SK-N-SH (cell line): ENCODE measurements around the gene SPTBN1. TPM values are rescaled to one million over a fixed set of nuclear protein-coding genes. Genes with fewer than 3 reads are reported as not detected.

Experiments
- CTCF ChIA-PET: fragments of 300-600, 350-600 bp; formaldehyde crosslinking; extraction: SDS; loops from one replicate; lab custom pipeline; 2021; lab: Yijun Ruan, JAX
- POLR2A ChIA-PET: fragments of 350-600 bp; sonication (Branson Sonifier 250); formaldehyde crosslinking; extraction: SDS; loops from one replicate; lab custom pipeline; 2020; ENCODE audit warnings: antibody characterized with exemption, inconsistent platforms; lab: Yijun Ruan, JAX
- DNase-seq: peaks from one replicate; pipeline ENCODE4 v3.0.0; 2012
- H2AFZ ChIP-seq: fragments of 200-600 bp; sonication (generic); 2 replicates; pipeline ENCODE4 v1.8.1; 2016; ENCODE audit warnings: antibody characterized with exemption, mild to moderate bottlenecking, low read depth
- H3F3A ChIP-seq: fragments of 200-600 bp; sonication (generic); replicated peaks from 2 replicates; pipeline ENCODE3; 2016; ENCODE audit warnings: antibody characterized with exemption, mild to moderate bottlenecking; ENCODE audit not compliant: insufficient read depth
- H3K27ac ChIP-seq, 2 experiments: fragments of 200-500 bp in 1 of 2; fragments of 200-600 bp in 1 of 2; sonication (Bioruptor generic) in 1 of 2; sonication (generic), shearing (Covaris generic) in 1 of 2; 2 replicates each; pipeline versions ENCODE4 v1.5.1 to v1.6.1; 2014 to 2016; ENCODE audit warnings: low read depth in 2 of 2, inconsistent platforms in 1 of 2, low read length in 1 of 2, mild to moderate bottlenecking in 1 of 2, mixed read lengths in 1 of 2
- H3K27me3 ChIP-seq: fragments of 200-600 bp; sonication (generic), shearing (Covaris generic); 2 replicates; pipeline ENCODE4 v1.6.1; 2016; ENCODE audit warnings: mixed run types; ENCODE audit not compliant: insufficient read depth
- H3K36me3 ChIP-seq, 2 experiments: fragments of 200-500 bp in 1 of 2; fragments of 200-600 bp in 1 of 2; sonication (Bioruptor generic) in 1 of 2; sonication (generic) in 1 of 2; replicated peaks in 1 of 2; 2 replicates each; pipeline versions ENCODE3 to v1.5.1; 2014 to 2016; ENCODE audit warnings: low read length in 1 of 2, mild to moderate bottlenecking in 1 of 2; ENCODE audit not compliant: insufficient read depth in 2 of 2, control insufficient read depth in 1 of 2
- H3K4me1 ChIP-seq, 2 experiments: fragments of 200-500 bp in 1 of 2; fragments of 200-600 bp in 1 of 2; sonication (Bioruptor generic) in 1 of 2; sonication (generic), shearing (Covaris generic) in 1 of 2; 2 replicates each; pipeline versions ENCODE4 v1.5.1 to v1.6.1; 2014 to 2016; ENCODE audit warnings: low read depth in 1 of 2, low read length in 1 of 2, mixed run types in 1 of 2; ENCODE audit not compliant: insufficient read depth in 2 of 2, control insufficient read depth in 1 of 2
- H3K4me2 ChIP-seq: fragments of 200-600 bp; sonication (generic), shearing (Covaris generic); 2 replicates; pipeline ENCODE4 v1.6.1; 2017; ENCODE audit warnings: mixed run types
- H3K4me3 ChIP-seq, 2 experiments: fragments of 200-500 bp in 1 of 2; fragments of 200-600 bp in 1 of 2; sonication (Bioruptor generic) in 1 of 2; sonication (generic), shearing (Covaris generic) in 1 of 2; 2 replicates each; pipeline versions ENCODE4 v1.5.1 to v1.8.1; 2014 to 2016; ENCODE audit warnings: low read depth in 2 of 2, inconsistent platforms in 1 of 2, low read length in 1 of 2, mild to moderate bottlenecking in 1 of 2, mixed read lengths in 1 of 2, moderate library complexity in 1 of 2
- H3K79me2 ChIP-seq: fragments of 200-600 bp; sonication (generic); 2 replicates; pipeline ENCODE4 v1.8.1; 2017; ENCODE audit warnings: mild to moderate bottlenecking; ENCODE audit not compliant: insufficient read depth
- H3K9ac ChIP-seq: fragments of 200-600 bp; sonication (generic); 2 replicates; pipeline ENCODE4 v1.6.1; 2017; ENCODE audit warnings: mixed run types
- H3K9me2 ChIP-seq: fragments of 200-600 bp; sonication (generic); 2 replicates; pipeline ENCODE4 v1.6.1; 2017; ENCODE audit warnings: mixed run types
- H3K9me3 ChIP-seq: fragments of 200-600 bp; sonication (generic); 2 replicates; pipeline ENCODE4 v1.6.1; 2017; ENCODE audit warnings: mixed run types, mild to moderate bottlenecking, moderate library complexity
- H4K20me1 ChIP-seq: fragments of 200-600 bp; sonication (generic); 2 replicates; pipeline ENCODE4 v1.6.1; 2017; ENCODE audit warnings: mild to moderate bottlenecking, mixed run types; ENCODE audit not compliant: insufficient read depth
- ELF1 ChIP-seq: IDR thresholded peaks from 2 replicates; pipeline ENCODE4 v1.4.0; 2012
- FOSL2 ChIP-seq: IDR thresholded peaks from 2 replicates; pipeline ENCODE4 v1.4.0; 2012; ENCODE audit warnings: low read depth, mild to moderate bottlenecking, moderate library complexity, borderline replicate concordance
- FOXJ3 ChIP-seq: sonication (generic); formaldehyde crosslinking; IDR thresholded peaks from 2 replicates; pipeline ENCODE4 v1.5.1; 2020; ENCODE audit warnings: mild to moderate bottlenecking, missing genetic modification reagents
- FOXM1 ChIP-seq: IDR thresholded peaks from 2 replicates; pipeline ENCODE4 v1.4.0; 2012; ENCODE audit warnings: low read depth, mild to moderate bottlenecking
- GABPA ChIP-seq: IDR thresholded peaks from 2 replicates; pipeline ENCODE4 v1.4.0; 2012; ENCODE audit warnings: low read depth, mild to moderate bottlenecking
- JUND ChIP-seq: IDR thresholded peaks from 2 replicates; pipeline ENCODE4 v1.4.0; 2012
- MEF2A ChIP-seq: IDR thresholded peaks from 2 replicates; pipeline ENCODE4 v1.4.0; 2012; ENCODE audit warnings: low read depth, borderline replicate concordance
- MXI1 ChIP-seq: IDR thresholded peaks from 2 replicates; pipeline ENCODE4 v1.6.1; 2012; ENCODE audit warnings: mild to moderate bottlenecking, low read depth, low read length, improper control_type of control experiment
- PBX3 ChIP-seq: IDR thresholded peaks from 2 replicates; pipeline ENCODE4; 2012
- POLR2AphosphoS5 ChIP-seq: IDR thresholded peaks from 2 replicates; pipeline ENCODE4 v1.6.1; 2012; ENCODE audit warnings: low read depth, low read length
- RAD21 ChIP-seq: IDR thresholded peaks from 2 replicates; pipeline ENCODE4 v1.6.1; 2012; ENCODE audit warnings: mild to moderate bottlenecking, low read length
- RXRA ChIP-seq: IDR thresholded peaks from 2 replicates; pipeline ENCODE4 v1.4.0; 2012; ENCODE audit warnings: low read depth, mild to moderate bottlenecking, borderline replicate concordance
- TCF12 ChIP-seq: IDR thresholded peaks from 2 replicates; pipeline ENCODE4 v1.4.0; 2012
- USF2 ChIP-seq: fragments of 150-350 bp; IDR thresholded peaks from 2 replicates; pipeline ENCODE4 v1.6.1; 2017; ENCODE audit warnings: antibody characterized with exemption, low read length, low read depth, borderline replicate concordance
- YY1 ChIP-seq: IDR thresholded peaks from 2 replicates; pipeline ENCODE4 v1.4.0; 2012; ENCODE audit warnings: low read depth, mild to moderate bottlenecking
- ZBTB33 ChIP-seq: IDR thresholded peaks from 2 replicates; pipeline ENCODE4 v1.4.0; 2012; ENCODE audit warnings: low read depth, borderline replicate concordance
- WGBS: methylation state at CpG from one replicate; pipeline ENCODE4 v1.1.6; 2017; ENCODE audit warnings: low lambda C conversion rate; 5-methylcytosine and 5-hydroxymethylcytosine counted together
- polyA plus RNA-seq, 3 experiments: library from polyadenylated mRNA; depleted of rRNA; stranded (reverse); fragments of >200 nt; gene quantifications; 2 replicates each; pipeline ENCODE4 v1.2.3, GENCODE V29; 2012
- TF ChIP-seq, protein P1 (sequence below): IDR thresholded peaks from 2 replicates; pipeline ENCODE4 v1.4.0; 2012; ENCODE audit warnings: low read depth
- TF ChIP-seq, protein P2 (sequence below): fragments of 200-600 bp; sonication (generic); IDR thresholded peaks from 2 replicates; pipeline ENCODE4 v1.6.1; 2017; ENCODE audit warnings: antibody characterized with exemption, mild to moderate bottlenecking, moderate library complexity

SPTBN1 gene
- polyA plus RNA-seq, 1 of the 3 experiments (the other 2 are of a cell fraction), result 29.1 TPM

DNA sequence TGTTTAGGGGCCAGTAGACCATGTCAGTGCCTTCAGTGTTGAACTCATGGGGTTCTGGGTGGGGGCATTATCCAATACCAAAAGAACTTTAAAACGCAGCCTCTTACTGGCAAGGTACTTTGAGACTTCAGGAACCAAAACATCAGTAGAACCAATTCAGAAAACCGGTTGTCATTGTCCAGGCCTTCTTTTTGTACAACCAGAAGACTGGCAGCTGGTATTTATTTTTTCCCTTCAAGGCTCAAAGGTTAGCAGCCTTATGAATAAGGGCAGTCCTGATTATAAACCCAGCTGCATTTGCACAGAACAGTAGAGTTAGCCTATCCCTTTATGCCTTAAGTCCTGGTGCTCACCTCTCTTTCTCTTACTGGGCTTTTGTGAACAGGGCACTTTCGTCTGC lies 153.5 kb downstream of the SPTBN1 start (continued):
- no peak for TF ChIP-seq USF2
- no peak for TF ChIP-seq ELF1
- TF ChIP-seq JUND, result no peak
- no peak for TF ChIP-seq RAD21
- TF ChIP-seq, protein P1, sequence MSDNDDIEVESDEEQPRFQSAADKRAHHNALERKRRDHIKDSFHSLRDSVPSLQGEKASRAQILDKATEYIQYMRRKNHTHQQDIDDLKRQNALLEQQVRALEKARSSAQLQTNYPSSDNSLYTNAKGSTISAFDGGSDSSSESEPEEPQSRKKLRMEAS, result no peak
- no peak for TF ChIP-seq POLR2AphosphoS5
- TF ChIP-seq PBX3, result no peak
- TF ChIP-seq YY1, result no peak

DNA sequence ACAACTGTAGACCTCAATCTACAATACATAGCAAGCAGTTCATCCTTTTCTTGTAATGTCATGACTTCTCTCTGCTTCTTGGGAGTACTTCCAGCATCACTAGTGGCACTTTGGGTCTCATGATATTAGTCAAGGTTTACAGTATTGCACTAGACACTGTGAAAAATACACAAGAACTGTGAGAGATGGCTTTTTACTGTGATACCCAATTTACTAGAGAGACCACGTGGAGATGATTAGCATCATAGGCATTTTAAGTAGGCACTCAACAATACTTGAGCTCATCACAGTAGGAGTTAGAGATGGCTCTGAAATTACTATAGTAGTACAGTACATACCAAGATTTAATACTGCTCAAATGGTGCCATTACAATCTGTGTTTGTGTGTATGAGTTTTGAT lies 154.6 kb downstream of the SPTBN1 start:
- no peak for DNase-seq
- Histone ChIP-seq H3K4me3 (no peak overlapping the region), H3K4me1 (peaks cover 16 to 26% of the 10 kb centered on the region in 2 experiments; a peak in 3 of 4 replicates), H3K4me2 (no peak overlapping the region), H3K27ac (no peak overlapping the region), H3K9me2 (no peaks in the 10 kb centered on the region), H3K9ac (no peak overlapping the region), H3K36me3 (peaks cover 3 to 15% of the 10 kb centered on the region in 2 experiments), H4K20me1 (peaks cover 84% of the 10 kb centered on the region), H2AFZ (no peak overlapping the region), H3K79me2 (peaks cover 94% of the 10 kb centered on the region), H3K27me3 (no peaks in the 10 kb centered on the region), H3K9me3 (no peaks in the 10 kb centered on the region), H3F3A (peaks cover 16% of the 10 kb centered on the region)
- ChIA-PET CTCF (interaction anchor here (1.0 kb wide), 1 partner anchor 24 kb away, joined by 3 read pairs; no protein-coding TSS in a partner anchor), POLR2A (no interaction called here)
- no peak for TF ChIP-seq GABPA
- no peak for TF ChIP-seq FOSL2
- no peak for TF ChIP-seq FOXJ3
- TF ChIP-seq RXRA, result no peak
- TF ChIP-seq, protein P2, sequence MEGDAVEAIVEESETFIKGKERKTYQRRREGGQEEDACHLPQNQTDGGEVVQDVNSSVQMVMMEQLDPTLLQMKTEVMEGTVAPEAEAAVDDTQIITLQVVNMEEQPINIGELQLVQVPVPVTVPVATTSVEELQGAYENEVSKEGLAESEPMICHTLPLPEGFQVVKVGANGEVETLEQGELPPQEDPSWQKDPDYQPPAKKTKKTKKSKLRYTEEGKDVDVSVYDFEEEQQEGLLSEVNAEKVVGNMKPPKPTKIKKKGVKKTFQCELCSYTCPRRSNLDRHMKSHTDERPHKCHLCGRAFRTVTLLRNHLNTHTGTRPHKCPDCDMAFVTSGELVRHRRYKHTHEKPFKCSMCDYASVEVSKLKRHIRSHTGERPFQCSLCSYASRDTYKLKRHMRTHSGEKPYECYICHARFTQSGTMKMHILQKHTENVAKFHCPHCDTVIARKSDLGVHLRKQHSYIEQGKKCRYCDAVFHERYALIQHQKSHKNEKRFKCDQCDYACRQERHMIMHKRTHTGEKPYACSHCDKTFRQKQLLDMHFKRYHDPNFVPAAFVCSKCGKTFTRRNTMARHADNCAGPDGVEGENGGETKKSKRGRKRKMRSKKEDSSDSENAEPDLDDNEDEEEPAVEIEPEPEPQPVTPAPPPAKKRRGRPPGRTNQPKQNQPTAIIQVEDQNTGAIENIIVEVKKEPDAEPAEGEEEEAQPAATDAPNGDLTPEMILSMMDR, result no peak
- no peak for TF ChIP-seq TCF12
- no peak for TF ChIP-seq MXI1
- TF ChIP-seq ZBTB33, result no peak
- TF ChIP-seq MEF2A, result no peak
- no peak for TF ChIP-seq FOXM1
- 85% methylated on average over 1 of the region's 1 CpG for WGBS
